Left hindlimb (tissue), 1 donor: ENCODE results near the gene MEIKIN.
"Not testable (repeated sequence)": the region's sequence is repeated elsewhere in the genome, so short reads cannot be mapped to it uniquely, and the experiment has no call there.

ENCODE experiments used
- DNase-seq: peaks from one replicate; pipeline ENCODE4 v3.0.0-alpha.2; 2018

MEIKIN gene

GRCh38 chr5:131902266-131902665 lies 43.2 kb downstream of the MEIKIN start:
- DNase-seq: not testable (repeated sequence)

- DNase-seq: no peak
These were observed 45.8 kb downstream of the MEIKIN start for GRCh38 chr5:131899686-131900085.

- no peak for DNase-seq
These were observed 61.5 kb downstream of the MEIKIN start for GRCh38 chr5:131883984-131884383.

GRCh38 chr5:131879705-131880104 lies 65.8 kb downstream of the MEIKIN start:
- no peak for DNase-seq

GRCh38 chr5:131877873-131878272 lies 67.6 kb downstream of the MEIKIN start:
- no peak for DNase-seq

GRCh38 chr5:131871251-131871650 lies 74.2 kb downstream of the MEIKIN start:
- not testable (repeated sequence) for DNase-seq

- DNase-seq: no peak
These were observed 77.9 kb downstream of the MEIKIN start for GRCh38 chr5:131867524-131867923.

- no peak for DNase-seq
These were observed 81.8 kb downstream of the MEIKIN start for GRCh38 chr5:131863700-131864099.

GRCh38 chr5:131857388-131857787 lies 88.1 kb downstream of the MEIKIN start:
- DNase-seq: no peak

- no peak for DNase-seq
These were observed 90.0 kb downstream of the MEIKIN start for GRCh38 chr5:131855452-131855851.

GRCh38 chr5:131854134-131854533 lies 91.3 kb downstream of the MEIKIN start:
- no peak for DNase-seq

- DNase-seq: no peak
These were observed 96.8 kb downstream of the MEIKIN start for GRCh38 chr5:131848662-131849061.

- DNase-seq: no peak
These were observed 98.9 kb downstream of the MEIKIN start for GRCh38 chr5:131846536-131846935.

- DNase-seq: no peak
These were observed 99.6 kb downstream of the MEIKIN start for GRCh38 chr5:131845828-131846227.

GRCh38 chr5:131842971-131843370 lies 102.5 kb downstream of the MEIKIN start:
- DNase-seq: not testable (repeated sequence)

GRCh38 chr5:131832702-131833101 lies 112.8 kb downstream of the MEIKIN start:
- not testable (repeated sequence) for DNase-seq

- no peak for DNase-seq
These were observed 120.0 kb downstream of the MEIKIN start for GRCh38 chr5:131825404-131826013.

GRCh38 chr5:131824631-131825030 lies 120.8 kb downstream of the MEIKIN start:
- no peak for DNase-seq

GRCh38 chr5:131821221-131821620 lies 124.2 kb downstream of the MEIKIN start:
- no peak for DNase-seq

GRCh38 chr5:131818001-131818724 lies 127.3 kb downstream of the MEIKIN start:
- no peak for DNase-seq

GRCh38 chr5:131814990-131815389 lies 130.5 kb downstream of the MEIKIN start:
- no peak for DNase-seq

- no peak for DNase-seq
These were observed 132.9 kb downstream of the MEIKIN start for GRCh38 chr5:131812371-131813160.

- no peak for DNase-seq
These were observed 134.8 kb downstream of the MEIKIN start for GRCh38 chr5:131810510-131811249.
